PC-3 (cell line): Measurements from ENCODE around the gene GNB5. TPM values are rescaled to one million over a fixed set of nuclear protein-coding genes. Genes with fewer than 3 reads are reported as not detected.
A peak's percentile ranks its signal among the peaks of the same experiment; 100 is the strongest.

Source experiments
- ATAC-seq: fragments of 200-7000 bp; cut with Tn5 transposase; 2 replicates; pipeline ENCODE4 v1.9.1; 2020; ENCODE audit warnings: mild to moderate bottlenecking, moderate library complexity
- BruUV-seq: library from RNA; stranded (reverse); fragments of 400-500 nt; replicated peaks from 2 replicates; lab custom pipeline; 2021; lab: Mats Ljungman, UMichigan
- CTCF ChIA-PET: fragments of 300-600 bp; sonication (Branson Sonifier 250); formaldehyde crosslinking; loops from one replicate; lab custom pipeline; 2022; ENCODE audit warnings: antibody characterized with exemption; lab: Charles Lee
- POLR2A ChIA-PET: fragments of 300-600 bp; sonication (Branson Sonifier 250); formaldehyde crosslinking; loops from one replicate; lab custom pipeline; 2022; ENCODE audit warnings: antibody characterized with exemption; ENCODE audit not compliant: unreplicated experiment; lab: Charles Lee
- DNase-seq: peaks from one replicate; pipeline ENCODE4 v3.0.0-alpha.2; 2015
- H2AFZ ChIP-seq: fragments of 300-600 bp; sonication (generic); 2 replicates; pipeline ENCODE4 v1.6.0; 2016; ENCODE audit warnings: antibody characterized with exemption, low read length
- H3F3A ChIP-seq: fragments of 300-600 bp; sonication (generic); one replicate; pipeline ENCODE4 v1.6.0; 2017; ENCODE audit warnings: antibody characterized with exemption, low read length, control low read depth, mild to moderate bottlenecking; ENCODE audit not compliant: unreplicated experiment
- H3K27ac ChIP-seq: fragments of 300-600 bp; sonication (generic); 2 replicates; pipeline ENCODE4 v1.5.1; 2016; ENCODE audit warnings: mild to moderate bottlenecking, low read length
- H3K27me3 ChIP-seq: fragments of 300-600 bp; sonication (generic); 2 replicates; pipeline ENCODE4 v1.6.1; 2016; ENCODE audit warnings: low read length, mixed read lengths
- H3K36me3 ChIP-seq: fragments of 300-600 bp; sonication (generic); 2 replicates; pipeline ENCODE4 v1.6.1; 2016; ENCODE audit warnings: low read depth, mixed run types, low read length, mixed read lengths
- H3K4me1 ChIP-seq: fragments of 300-600 bp; sonication (generic); 2 replicates; pipeline ENCODE4 v1.5.1; 2016; ENCODE audit warnings: low read length; ENCODE audit not compliant: insufficient read depth
- H3K4me2 ChIP-seq: fragments of 300-600 bp; sonication (generic); 2 replicates; pipeline ENCODE4 v1.6.0; 2016; ENCODE audit warnings: low read length
- H3K4me3 ChIP-seq: fragments of 300-600 bp; sonication (generic); 2 replicates; pipeline ENCODE4 v1.5.1; 2016; ENCODE audit warnings: mild to moderate bottlenecking, low read length, mixed read lengths
- H3K79me2 ChIP-seq: fragments of 300-600 bp; sonication (generic); 2 replicates; pipeline ENCODE4 v1.6.1; 2017; ENCODE audit warnings: low read length, mixed read lengths
- H3K9ac ChIP-seq: fragments of 300-600 bp; sonication (generic); 2 replicates; pipeline ENCODE4 v1.6.0; 2016; ENCODE audit warnings: mild to moderate bottlenecking, low read length
- H3K9me2 ChIP-seq: fragments of 300-600 bp; sonication (generic); replicated peaks from 2 replicates; pipeline ENCODE4 v1.6.1; 2016; ENCODE audit warnings: mixed run types, low read length, mixed read lengths
- H3K9me3 ChIP-seq: fragments of 300-600 bp; sonication (generic); 2 replicates; pipeline ENCODE4 v1.6.1; 2016; ENCODE audit warnings: low read length, mixed read lengths
- H4K20me1 ChIP-seq: fragments of 300-600 bp; sonication (generic); 2 replicates; pipeline ENCODE4 v1.6.1; 2016; ENCODE audit warnings: low read length, mixed read lengths
- EZH2 ChIP-seq: fragments of 300-600 bp; sonication (generic); IDR thresholded peaks from one replicate; pipeline ENCODE4 v1.6.1; 2017; ENCODE audit warnings: antibody characterized with exemption, mild to moderate bottlenecking, low read length; ENCODE audit not compliant: unreplicated experiment
- EZH2phosphoT487 ChIP-seq: fragments of 300-600 bp; sonication (generic); IDR thresholded peaks from 2 replicates; pipeline ENCODE4 v1.6.1; 2018; ENCODE audit warnings: mild to moderate bottlenecking, antibody characterized with exemption, low read length, borderline replicate concordance
- intact Hi-C: fragments of 100-400 bp; cut with micrococcal nuclease; formaldehyde crosslinking; loops from 2 replicates; pipeline ENCODE4 v1.9.0; 2023
- total RNA-seq: library from RNA; depleted of rRNA; stranded (reverse); fragments of >200 nt; gene quantifications from 2 replicates; pipeline ENCODE4 v1.2.3, GENCODE V29; 2014
- TF ChIP-seq, protein P1 (sequence below): fragments of 300-600 bp; sonication (generic); conservative IDR thresholded peaks from 2 replicates; pipeline ENCODE4 v1.5.1; 2017; ENCODE audit warnings: antibody characterized with exemption, low read depth, mild to moderate bottlenecking, low read length

Gene GNB5
- total RNA-seq, 1 experiment from 2014 or later: 49.3 TPM

DNA sequence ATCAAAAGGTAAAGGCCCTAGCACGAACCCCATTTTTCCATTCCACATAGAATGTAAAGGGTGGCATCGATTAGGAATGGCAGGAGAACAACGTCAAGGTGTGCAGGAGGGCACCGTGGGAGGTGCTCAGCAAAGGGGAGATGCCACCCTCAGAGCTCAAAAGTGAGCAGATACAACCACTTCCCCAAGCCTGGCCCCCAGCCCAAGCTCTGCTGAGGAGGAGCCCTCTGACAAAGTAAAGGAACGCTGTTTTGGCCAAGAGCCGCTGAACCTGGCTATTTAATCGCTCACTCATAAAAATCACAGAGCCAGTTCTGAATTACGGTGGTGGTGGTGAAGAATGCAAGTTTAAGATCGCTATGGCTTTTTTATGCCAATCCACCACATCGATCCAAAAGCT is 12.4 kb downstream of the GNB5 start:
- ChIA-PET POLR2A (interaction anchor here (0.7 to 1.1 kb wide), 2 partner anchors 206 to 208 kb away, joined by 3 read pairs; partner anchors contain the start of gene LEO1), CTCF (no interaction called here)
- Histone ChIP-seq H3K36me3 (no peaks in the 10 kb centered on the region), H3K4me3 (peak overlapping the region; percentile 93), H3K9me2 (no peaks in the 10 kb centered on the region), H3K9me3 (no peaks in the 10 kb centered on the region), H3K27me3 (no peaks in the 10 kb centered on the region), H2AFZ (peak overlapping the region; percentile 89), H3F3A (no peaks in the 10 kb centered on the region), H3K4me1 (peaks cover 7% of the 10 kb centered on the region; the same call in 1 of the 2 replicates), H3K9ac (peak overlapping the region; percentile 68), H3K27ac (peak overlapping the region; percentile 56), H3K4me2 (peak overlapping the region; percentile 99), H4K20me1 (no peaks in the 10 kb centered on the region), H3K79me2 (peaks cover 10% of the 10 kb centered on the region)
- DNase-seq (no peak), ATAC-seq (no peak)
- TF ChIP-seq EZH2phosphoT487 (no peak), EZH2 (no peak)
- BruUV-seq: TSS peak; percentile 66
- intact Hi-C loops: no loop called here

DNA sequence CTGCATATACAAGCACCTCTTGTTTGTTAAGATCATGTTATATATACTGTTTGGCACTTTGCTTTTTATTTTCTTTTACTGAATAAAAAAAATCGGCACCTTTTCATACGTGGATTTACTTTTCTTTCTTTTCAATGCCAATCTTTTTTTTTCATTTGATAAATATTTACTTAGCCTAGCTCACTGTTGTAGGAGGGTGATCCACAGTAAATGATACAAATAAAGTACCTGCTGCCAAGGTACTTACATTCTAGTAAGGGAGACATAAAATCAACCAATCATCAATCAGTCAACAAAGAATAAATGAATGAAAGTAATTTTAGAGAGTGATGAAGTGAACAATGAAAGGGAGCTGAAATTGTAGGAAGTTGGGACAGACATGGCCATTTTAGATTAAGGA is 18.3 kb downstream of the GNB5 start:
- Histone ChIP-seq H3K36me3 (no peaks in the 10 kb centered on the region), H3K9me3 (no peaks in the 10 kb centered on the region), H3K79me2 (no peaks in the 10 kb centered on the region), H3K9ac (no peak overlapping the region), H3K9me2 (no peaks in the 10 kb centered on the region), H3K4me1 (no peaks in the 10 kb centered on the region), H3K27me3 (no peaks in the 10 kb centered on the region), H3K27ac (no peak overlapping the region), H2AFZ (no peak overlapping the region), H3K4me2 (no peak overlapping the region), H4K20me1 (no peaks in the 10 kb centered on the region), H3F3A (no peaks in the 10 kb centered on the region), H3K4me3 (no peak overlapping the region)
- ChIA-PET CTCF (interaction anchor here (0.8 kb wide), 1 partner anchor 43 kb away, joined by 3 read pairs; no protein-coding TSS in a partner anchor), POLR2A (no interaction called here)
- intact Hi-C loops: no loop called here
- DNase-seq (no peak), ATAC-seq (no peak)
- BruUV-seq: no TSS peak
- TF ChIP-seq EZH2 (no peak), EZH2phosphoT487 (no peak)
- TF ChIP-seq, protein P1, sequence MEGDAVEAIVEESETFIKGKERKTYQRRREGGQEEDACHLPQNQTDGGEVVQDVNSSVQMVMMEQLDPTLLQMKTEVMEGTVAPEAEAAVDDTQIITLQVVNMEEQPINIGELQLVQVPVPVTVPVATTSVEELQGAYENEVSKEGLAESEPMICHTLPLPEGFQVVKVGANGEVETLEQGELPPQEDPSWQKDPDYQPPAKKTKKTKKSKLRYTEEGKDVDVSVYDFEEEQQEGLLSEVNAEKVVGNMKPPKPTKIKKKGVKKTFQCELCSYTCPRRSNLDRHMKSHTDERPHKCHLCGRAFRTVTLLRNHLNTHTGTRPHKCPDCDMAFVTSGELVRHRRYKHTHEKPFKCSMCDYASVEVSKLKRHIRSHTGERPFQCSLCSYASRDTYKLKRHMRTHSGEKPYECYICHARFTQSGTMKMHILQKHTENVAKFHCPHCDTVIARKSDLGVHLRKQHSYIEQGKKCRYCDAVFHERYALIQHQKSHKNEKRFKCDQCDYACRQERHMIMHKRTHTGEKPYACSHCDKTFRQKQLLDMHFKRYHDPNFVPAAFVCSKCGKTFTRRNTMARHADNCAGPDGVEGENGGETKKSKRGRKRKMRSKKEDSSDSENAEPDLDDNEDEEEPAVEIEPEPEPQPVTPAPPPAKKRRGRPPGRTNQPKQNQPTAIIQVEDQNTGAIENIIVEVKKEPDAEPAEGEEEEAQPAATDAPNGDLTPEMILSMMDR: no peak

DNA sequence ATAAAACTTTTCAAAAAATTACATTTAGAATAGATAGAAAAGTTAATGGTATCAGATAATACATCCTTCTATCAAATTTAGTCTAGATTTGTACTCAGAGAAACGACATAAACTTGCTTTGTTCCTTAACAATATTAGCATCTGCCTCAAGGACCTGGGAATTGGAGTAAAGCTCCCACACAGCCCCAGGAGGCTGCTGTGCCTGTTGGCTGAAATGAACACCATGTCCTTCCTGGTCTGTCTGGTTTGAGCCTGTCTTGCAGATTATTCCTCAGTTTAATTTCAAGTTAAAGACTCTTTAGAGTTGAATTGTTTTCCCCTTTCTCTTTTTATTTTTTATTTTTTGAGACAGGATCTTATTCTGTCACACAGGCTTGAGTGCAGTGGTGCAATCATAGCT is 19.4 kb downstream of the GNB5 start:
- POLR2A ChIA-PET: no interaction called here
- Histone ChIP-seq H2AFZ (no peak overlapping the region), H3K9ac (no peak overlapping the region), H3K36me3 (no peaks in the 10 kb centered on the region), H3K9me3 (no peaks in the 10 kb centered on the region), H3K27me3 (no peaks in the 10 kb centered on the region), H3K79me2 (no peaks in the 10 kb centered on the region), H3K4me3 (no peak overlapping the region), H3K4me1 (no peaks in the 10 kb centered on the region), H3K4me2 (no peak overlapping the region), H3K9me2 (no peaks in the 10 kb centered on the region), H3K27ac (no peak overlapping the region), H3F3A (no peaks in the 10 kb centered on the region), H4K20me1 (no peaks in the 10 kb centered on the region)
- intact Hi-C loops: no loop called here
- ATAC-seq (no peak), DNase-seq (no peak)
- BruUV-seq: no TSS peak
- CTCF ChIA-PET: no interaction called here
- TF ChIP-seq, protein P1: no peak
- TF ChIP-seq EZH2phosphoT487: no peak
- no peak for TF ChIP-seq EZH2
